Spleen (tissue), 7 donors: ENCODE measurements around the gene FHAD1.

Experiments
- CTCF ChIP-seq, 11 experiments: fragments of 200-600 bp in 7 of 11; fragments of 450-650 bp in 4 of 11; sonication (generic) in 4 of 11; IDR thresholded peaks in 8 of 11; conservative IDR thresholded peaks in 3 of 11; 1 replicate in 7 of 11; 2 replicates in 4 of 11; pipeline versions ENCODE4 v1.4.0 to v1.8.0; 2016 to 2021; ENCODE audit warnings: antibody characterized with exemption in 11 of 11, inconsistent platforms in 4 of 11, mild to moderate bottlenecking in 1 of 11
- POLR2A ChIP-seq, 3 donors: fragments of 450-650 bp; IDR thresholded peaks; one replicate each; pipeline ENCODE4 v1.5.1; 2017; ENCODE audit warnings: antibody characterized with exemption in 3 of 3, mild to moderate bottlenecking in 1 of 3
- POLR2AphosphoS5 ChIP-seq, 3 donors: sonication (generic); formaldehyde crosslinking; IDR thresholded peaks; one replicate each; pipeline ENCODE4 v1.5.1; 2017; ENCODE audit warnings: antibody characterized with exemption in 3 of 3
- donor health status: DM: no; HTN: no; CAD: no; lungs with moderate emphysema.
- donor health status: DM: no; HTN: no; CAD: no.
- donor health status: DM: no; HTN: no; CAD: no.

GRCh38 chr1:15341228-15341627, 94.2 kb downstream of the FHAD1 start:
- TF ChIP-seq POLR2A (IDR thresholded peaks at IDR 0.05) = no peak
- TF ChIP-seq CTCF (IDR thresholded peaks at IDR 0.05 in 8 of 11, conservative IDR thresholded peaks at IDR 0.05 in 3 of 11) = no peak
- no peak for TF ChIP-seq POLR2AphosphoS5 (IDR thresholded peaks at IDR 0.05)
